Neural cell (in vitro differentiated cells): ENCODE data around the gene VAT1L. TPM values are rescaled to one million over a fixed set of nuclear protein-coding genes. Genes with fewer than 3 reads are reported as not detected.

Experiments used
- H2AFZ ChIP-seq: fragments of 200-600, 300-800 bp; sonication (generic), shearing (Covaris generic); 2 replicates; pipeline ENCODE4 v1.6.0; 2014; ENCODE audit warnings: low read depth, mild to moderate bottlenecking, antibody characterized with exemption, low read length, moderate library complexity
- H3F3A ChIP-seq: fragments of 200-600 bp; shearing (Covaris generic); 2 replicates; pipeline ENCODE4 v1.6.1; 2016; ENCODE audit warnings: mild to moderate bottlenecking, moderate library complexity, mixed read lengths, antibody characterized with exemption, low read length; ENCODE audit not compliant: insufficient read depth, poor library complexity, severe bottlenecking
- H3K27ac ChIP-seq: fragments of 200-600, 300-800 bp; sonication (generic), shearing (Covaris generic); 2 replicates; pipeline ENCODE4 v1.5.1; 2014; ENCODE audit warnings: mild to moderate bottlenecking, low read length, moderate library complexity
- H3K27me3 ChIP-seq: fragments of 300-800, 200-600 bp; sonication (generic), shearing (Covaris generic); 2 replicates; pipeline ENCODE4 v1.6.0; 2014; ENCODE audit warnings: mild to moderate bottlenecking, low read depth, low read length, moderate library complexity; ENCODE audit not compliant: insufficient read depth
- H3K36me3 ChIP-seq: fragments of 300-800, 200-600 bp; sonication (generic), shearing (Covaris generic); 2 replicates; pipeline ENCODE4 v1.5.1; 2014; ENCODE audit warnings: mild to moderate bottlenecking, antibody characterized with exemption, low read length, moderate library complexity; ENCODE audit not compliant: insufficient read depth
- H3K4me2 ChIP-seq: fragments of 300-800, 200-600 bp; sonication (generic), shearing (Covaris generic); 2 replicates; pipeline ENCODE4 v1.6.0; 2014; ENCODE audit warnings: mild to moderate bottlenecking, low read length
- H3K4me3 ChIP-seq: fragments of 300-800, 200-600 bp; sonication (generic), shearing (Covaris generic); 2 replicates; pipeline ENCODE4 v1.5.1; 2014; ENCODE audit warnings: mild to moderate bottlenecking, low read length, moderate library complexity
- H3K79me2 ChIP-seq: fragments of 200-600 bp; shearing (Covaris generic); replicated peaks from 2 replicates; pipeline ENCODE4 v1.6.0; 2014; ENCODE audit warnings: mild to moderate bottlenecking, low read length, moderate library complexity; ENCODE audit not compliant: insufficient read depth
- H3K9ac ChIP-seq: fragments of 300-800, 200-600 bp; sonication (generic), shearing (Covaris generic); 2 replicates; pipeline ENCODE4 v1.6.1; 2016; ENCODE audit warnings: mild to moderate bottlenecking, low read length, mixed read lengths
- H3K9me2 ChIP-seq: fragments of 200-600 bp; shearing (Covaris generic); 2 replicates; pipeline ENCODE4 v1.6.1; 2016; ENCODE audit warnings: mild to moderate bottlenecking, low read length, mixed read lengths; ENCODE audit not compliant: insufficient read depth
- H3K9me3 ChIP-seq: fragments of 200-600, 300-800 bp; sonication (generic), shearing (Covaris generic); 2 replicates; pipeline ENCODE4 v1.6.1; 2016; ENCODE audit warnings: mild to moderate bottlenecking, mixed run types, low read length, moderate library complexity, mixed read lengths
- H4K20me1 ChIP-seq: fragments of 200-600 bp; shearing (Covaris generic); 2 replicates; pipeline ENCODE4 v1.6.1; 2016; ENCODE audit warnings: mild to moderate bottlenecking, mixed run types; ENCODE audit not compliant: insufficient read depth
- CTCF ChIP-seq: fragments of 450-650 bp; IDR thresholded peaks from 2 replicates; pipeline ENCODE4 v1.5.1; 2014; ENCODE audit warnings: antibody characterized with exemption, mild to moderate bottlenecking, moderate library complexity; ENCODE audit not compliant: poor library complexity, severe bottlenecking
- EP300 ChIP-seq: fragments of 450-650 bp; conservative IDR thresholded peaks from 2 replicates; pipeline ENCODE4 v1.6.1; 2014; ENCODE audit warnings: antibody characterized with exemption, mild to moderate bottlenecking, moderate library complexity; ENCODE audit not compliant: poor library complexity, severe bottlenecking
- EZH2 ChIP-seq: fragments of 200-600, 300-800 bp; shearing (Covaris generic), sonication (generic); IDR thresholded peaks from 2 replicates; pipeline ENCODE4 v1.6.1; 2014; ENCODE audit warnings: antibody characterized with exemption, low read length, borderline replicate concordance, mild to moderate bottlenecking; ENCODE audit not compliant: insufficient read depth, poor library complexity, severe bottlenecking
- MXI1 ChIP-seq: fragments of 450-650 bp; conservative IDR thresholded peaks from 2 replicates; pipeline ENCODE4 v1.6.1; 2014; ENCODE audit warnings: antibody characterized with exemption, mild to moderate bottlenecking; ENCODE audit not compliant: poor library complexity, severe bottlenecking
- POLR2AphosphoS5 ChIP-seq: IDR thresholded peaks from 2 replicates; pipeline ENCODE4 v1.6.1; 2012
- RAD21 ChIP-seq: fragments of 450-650 bp; conservative IDR thresholded peaks from 2 replicates; pipeline ENCODE4 v1.6.1; 2014; ENCODE audit warnings: antibody characterized with exemption, mild to moderate bottlenecking, moderate library complexity
- REST ChIP-seq: IDR thresholded peaks from 2 replicates; pipeline ENCODE4 v1.6.1; 2012; ENCODE audit warnings: borderline replicate concordance
- SMC3 ChIP-seq: fragments of 450-650 bp; conservative IDR thresholded peaks from 2 replicates; pipeline ENCODE4 v1.6.1; 2014; ENCODE audit warnings: antibody characterized with exemption, mild to moderate bottlenecking, moderate library complexity; ENCODE audit not compliant: poor library complexity
- TAF1 ChIP-seq: IDR thresholded peaks from 2 replicates; pipeline ENCODE4 v1.6.1; 2012; ENCODE audit warnings: low read depth
- polyA plus RNA-seq: library from polyadenylated mRNA; depleted of rRNA; stranded (reverse); fragments of >200 nt; gene quantifications from 2 replicates; pipeline ENCODE4 v1.2.3, GENCODE V29; 2014

Gene VAT1L
- polyA plus RNA-seq, 1 donor from 2014 or later: 54.5 TPM

- H3K9me2 ChIP-seq: no peaks in the 10 kb centered on the region
- H3K36me3 ChIP-seq: no peaks in the 10 kb centered on the region
- no peak overlapping the region for H2AFZ ChIP-seq
- H3K9me3 ChIP-seq: no peaks in the 10 kb centered on the region
- H4K20me1 ChIP-seq: no peaks in the 10 kb centered on the region
- TF ChIP-seq TAF1: no peak
- no peak for TF ChIP-seq CTCF
- no peak for TF ChIP-seq SMC3
- no peak for TF ChIP-seq REST
- TF ChIP-seq EP300: no peak
- TF ChIP-seq POLR2AphosphoS5: no peak
- TF ChIP-seq EZH2: no peak
- TF ChIP-seq RAD21: no peak
- TF ChIP-seq MXI1: no peak
- H3K4me3 ChIP-seq: no peak overlapping the region
- H3K4me2 ChIP-seq: no peak overlapping the region
- H3K79me2 ChIP-seq: no peaks in the 10 kb centered on the region
- no peak overlapping the region for H3K9ac ChIP-seq
- no peak overlapping the region for H3K27ac ChIP-seq
- no peaks in the 10 kb centered on the region for H3K27me3 ChIP-seq
- H3F3A ChIP-seq: no peaks in the 10 kb centered on the region
Measured at GRCh38 chr16:77885571-77886295, 97.4 kb downstream of the VAT1L start.

- H3K9ac ChIP-seq: no peak overlapping the region
- H3K4me2 ChIP-seq: no peak overlapping the region
- no peaks in the 10 kb centered on the region for H3F3A ChIP-seq
- TF ChIP-seq POLR2AphosphoS5: no peak
- TF ChIP-seq RAD21: no peak
- TF ChIP-seq CTCF: no peak
- peak overlapping the region; percentile 3 for H3K27ac ChIP-seq
- no peaks in the 10 kb centered on the region for H3K36me3 ChIP-seq
- H3K79me2 ChIP-seq: no peaks in the 10 kb centered on the region
- H2AFZ ChIP-seq: no peak overlapping the region
- H3K4me3 ChIP-seq: no peak overlapping the region
- no peaks in the 10 kb centered on the region for H4K20me1 ChIP-seq
- no peaks in the 10 kb centered on the region for H3K27me3 ChIP-seq
- no peaks in the 10 kb centered on the region for H3K9me3 ChIP-seq
- no peaks in the 10 kb centered on the region for H3K9me2 ChIP-seq
Measured at GRCh38 chr16:77888871-77889270, 100.5 kb downstream of the VAT1L start.
